ENCODE measurements around the gene PTPDC1. TPM values are rescaled to one million over a fixed set of nuclear protein-coding genes. Genes with fewer than 3 reads are reported as not detected.

Gene PTPDC1
- 6.2 and 11.8 TPM in 2 replicates for total RNA-seq
- polyA plus RNA-seq, result 3.3 and 9.8 TPM in 2 replicates

GRCh38 chr9:94084314-94084713 lies at the start of gene PTPDC1:
PTPDC1 (plus strand) TSS chr9:94084464; CDS start chr9:94084531, 67 bp downstream.
- peak in 1 of 2 donors; percentile 84 for DNase-seq (ENCODE audit: low read depth in 1 of 2, low spot score in 1 of 2)
- H3K36me3 ChIP-seq, result no peaks in the 10 kb centered on the region
- H3K9me3 ChIP-seq (ENCODE audit: low read depth), result no peaks in the 10 kb centered on the region
- H3K4me3 ChIP-seq, result no peak within 1 kb of the TSS
- no peak for TF ChIP-seq CTCF (IDR thresholded peaks at IDR 0.05; ENCODE audit: low read depth, low read length)
- peak within 1 kb of the TSS; percentile 53 for H3K27ac ChIP-seq
- peaks cover 11% of the 10 kb centered on the region for H3K4me1 ChIP-seq (ENCODE audit: low read depth)
- H3K27me3 ChIP-seq, result no peaks in the 10 kb centered on the region

GRCh38 chr9:94034511-94034910 lies 49.8 kb upstream of the PTPDC1 start:
- no peak overlapping the region for H3K27ac ChIP-seq
- H3K4me3 ChIP-seq, result no peak overlapping the region
- no peaks in the 10 kb centered on the region for H3K9me3 ChIP-seq (ENCODE audit: low read depth)
- no peak for TF ChIP-seq CTCF (IDR thresholded peaks at IDR 0.05; ENCODE audit: low read depth, low read length)
- no peaks in the 10 kb centered on the region for H3K27me3 ChIP-seq
- no peak for DNase-seq (ENCODE audit: low read depth in 1 of 2, low spot score in 1 of 2)
- H3K36me3 ChIP-seq, result no peaks in the 10 kb centered on the region
- H3K4me1 ChIP-seq (ENCODE audit: low read depth), result no peaks in the 10 kb centered on the region

- Histone ChIP-seq H3K27ac (no peak overlapping the region), H3K4me3 (no peak overlapping the region), H3K27me3 (no peaks in the 10 kb centered on the region), H3K4me1 (ENCODE audit: low read depth) (no peaks in the 10 kb centered on the region), H3K9me3 (ENCODE audit: low read depth) (no peaks in the 10 kb centered on the region), H3K36me3 (no peaks in the 10 kb centered on the region)
- no peak for TF ChIP-seq CTCF (IDR thresholded peaks at IDR 0.05; ENCODE audit: low read depth, low read length)
- no peak for DNase-seq (ENCODE audit: low read depth in 1 of 2, low spot score in 1 of 2)
These were observed 44.5 kb upstream of the PTPDC1 start for GRCh38 chr9:94039786-94040185.

GRCh38 chr9:94042516-94043360 lies 41.5 kb upstream of the PTPDC1 start:
- DNase-seq (ENCODE audit: low read depth in 1 of 2, low spot score in 1 of 2), result no peak
- Histone ChIP-seq H3K27ac (no peak overlapping the region), H3K4me1 (ENCODE audit: low read depth) (no peaks in the 10 kb centered on the region), H3K27me3 (no peaks in the 10 kb centered on the region), H3K9me3 (ENCODE audit: low read depth) (no peaks in the 10 kb centered on the region), H3K36me3 (no peaks in the 10 kb centered on the region), H3K4me3 (no peak overlapping the region)
- TF ChIP-seq CTCF (IDR thresholded peaks at IDR 0.05; ENCODE audit: low read depth, low read length), result no peak

- no peak for TF ChIP-seq CTCF (IDR thresholded peaks at IDR 0.05; ENCODE audit: low read depth, low read length)
- Histone ChIP-seq H3K4me3 (no peak overlapping the region), H3K27ac (no peak overlapping the region)
These were observed 29.5 kb upstream of the PTPDC1 start for GRCh38 chr9:94054716-94055115.

More at GRCh38 chr9:94054716-94055115, 29.5 kb upstream of the PTPDC1 start:
- Histone ChIP-seq H3K27me3 (no peaks in the 10 kb centered on the region), H3K9me3 (ENCODE audit: low read depth) (no peaks in the 10 kb centered on the region), H3K4me1 (ENCODE audit: low read depth) (no peaks in the 10 kb centered on the region), H3K36me3 (no peaks in the 10 kb centered on the region)
- DNase-seq (ENCODE audit: low read depth in 1 of 2, low spot score in 1 of 2), result peak in 1 of 2 donors; percentile 22

Data from cardiac muscle cell (in vitro differentiated cells and primary cell).